ENCODE results near the gene FHAD1. TPM values are rescaled to one million over a fixed set of nuclear protein-coding genes. Genes with fewer than 3 reads are reported as not detected.
"Not testable (repeated sequence)": the region's sequence is repeated elsewhere in the genome, so short reads cannot be mapped to it uniquely, and the experiment has no call there.

Gene FHAD1
- total and polyA plus RNA-seq, 9 of the 15 experiments (the other 6 are each of a cell fraction or from before 2014, with no cell fraction given): 0.32 to 2.1 (median 1.5) TPM; not detected in 1

DNA sequence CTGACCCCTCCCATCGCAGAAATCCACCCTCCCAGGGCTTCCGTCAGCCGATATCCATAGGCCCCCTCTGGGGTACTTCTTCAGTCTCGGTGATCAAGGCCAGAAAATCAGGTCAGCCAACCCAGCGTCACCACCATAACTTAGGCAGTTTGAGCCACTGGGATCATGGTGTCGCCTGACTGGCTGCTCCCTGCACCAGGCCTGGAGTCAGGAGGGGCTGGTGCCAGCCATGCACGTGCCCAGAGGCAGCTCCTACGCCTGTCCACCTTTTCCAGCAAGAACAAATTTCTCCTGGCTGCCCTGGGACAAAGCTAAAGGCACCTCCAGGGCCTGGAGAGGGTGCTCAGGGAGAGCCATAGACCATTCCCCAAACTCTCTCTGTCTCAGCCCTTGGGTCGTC lies 186.4 kb downstream of the FHAD1 start:
- POLR2A ChIA-PET: no interaction called here
- intact Hi-C loops (cut with micrococcal nuclease): loop anchor here (10.0 kb wide), 1 partner anchor 279 kb away; the partner anchor contains the start of gene TMEM51
- FAIRE-seq: no peak

DNA sequence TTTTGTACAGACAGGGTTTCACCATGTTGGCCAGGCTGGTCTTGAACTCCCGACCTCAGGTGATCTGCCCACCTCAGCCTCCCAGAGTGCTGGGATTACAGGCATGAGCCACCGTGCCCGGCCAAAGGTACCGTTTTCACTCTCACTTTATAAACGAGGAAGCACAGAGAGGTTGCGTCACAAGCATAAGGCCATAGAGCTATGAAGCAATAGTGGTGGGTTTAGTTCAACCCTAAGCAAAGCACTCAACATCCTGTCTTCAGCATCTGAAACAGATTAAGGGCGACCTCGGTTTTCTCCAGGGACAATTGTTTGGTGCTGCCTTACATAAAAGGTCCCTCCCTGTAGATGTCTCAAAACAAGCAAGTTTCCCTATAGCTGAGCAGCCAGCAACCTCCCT lies 187.7 kb downstream of the FHAD1 start:
- H4K20me1 ChIP-seq (replicated peaks; ENCODE audit: control insufficient read depth, insufficient read depth, low read length); H3K79me2 ChIP-seq (ENCODE audit: control insufficient read depth, insufficient read depth, low read length); DNase-seq (ENCODE audit: extremely low read depth in 1 of 4, low spot score in 3 of 4); ATAC-seq; H3K9ac ChIP-seq (ENCODE audit: insufficient read depth in 1 of 2, low read depth in 2 of 2, low read length in 2 of 2); H2AFZ ChIP-seq (ENCODE audit: low read depth, low read length); H3K36me3 ChIP-seq (ENCODE audit: control insufficient read depth, insufficient read depth, low read length); H3K9me3 ChIP-seq (replicated peaks; ENCODE audit: control insufficient read depth, insufficient read depth, low read depth, low read length); H3K27ac ChIP-seq (ENCODE audit: extremely low read depth, low read depth, low read length); H3K9me1 ChIP-seq (ENCODE audit: control insufficient read depth, insufficient read depth, low read length); H3K4me2 ChIP-seq (ENCODE audit: insufficient read depth, low read length); FAIRE-seq; H3K4me3 ChIP-seq; CTCF ChIA-PET (ENCODE audit: low intra/inter-chr PET ratio); BruUV-seq (replicated peaks); H3K27me3 ChIP-seq (ENCODE audit: control insufficient read depth in 2 of 2, insufficient read depth in 2 of 2, low read length in 2 of 2): not testable (repeated sequence)
- WGBS (ENCODE audit: insufficient coverage, low coverage, missing lambda C conversion rate): 19% methylated on average over 8 of the region's 8 CpGs
- in situ Hi-C loops (cut with MboI) (loop anchor here (5.0 kb wide), 1 partner anchor 282 kb away; the partner anchor contains the start of gene TMEM51), intact Hi-C loops (cut with micrococcal nuclease) (loop anchor here (10.0 kb wide), 1 partner anchor 280 kb away; the partner anchor contains the start of gene TMEM51)
- peak; percentile 47; the same call in 1 of the 2 replicates for TF ChIP-seq CEBPG (CRISPR knock-in tag; IDR thresholded peaks at IDR 0.05)
- TF ChIP-seq CEBPG (tag; conservative IDR thresholded peaks at IDR 0.05 in 1 of 2, IDR thresholded peaks at IDR 0.05 in 1 of 2): peak; percentile 54 to 81; a peak in 3 of 4 replicates
- peak; percentile 95 for TF ChIP-seq CEBPB (tag; IDR thresholded peaks at IDR 0.05)
- POLR2A ChIA-PET: interaction anchor here (0.5 to 0.8 kb wide), 3 partner anchors 22 to 125 kb away, joined by 3 read pairs; no protein-coding TSS in a partner anchor
- peaks cover 4 to 15% of the 10 kb centered on the region in 2 experiments; a peak in 3 of 5 replicates for H3K4me1 ChIP-seq (replicated peaks in 1 of 2; ENCODE audit: control insufficient read depth in 2 of 2, insufficient read depth in 2 of 2, low read length in 2 of 2)

More for the DNA sequence above, 186.4 kb downstream of the FHAD1 start:
- peaks cover 12% of the 10 kb centered on the region; the same call in 1 of the 3 replicates for H3K36me3 ChIP-seq (ENCODE audit: control insufficient read depth, insufficient read depth, low read length)
- TF ChIP-seq ARID1B (IDR thresholded peaks at IDR 0.05) (no peak), CREM (IDR thresholded peaks at IDR 0.05; ENCODE audit: low read depth) (no peak), CEBPB (tag; IDR thresholded peaks at IDR 0.05) (no peak), YY1 (IDR thresholded peaks at IDR 0.05; ENCODE audit: borderline replicate concordance in 1 of 3, control insufficient read depth in 1 of 3, extremely low read depth in 1 of 3, insufficient read depth in 3 of 3, insufficient read length in 1 of 3, insufficient replicate concordance in 2 of 3, low read depth in 1 of 3, low read length in 2 of 3) (no peak), POLR3A (IDR thresholded peaks at IDR 0.05; ENCODE audit: borderline replicate concordance, extremely low read depth, insufficient read depth, insufficient read length) (peak; percentile 6), TBP (optimal IDR thresholded peaks at IDR 0.05; ENCODE audit: low read depth, low read length) (no peak), GTF2E2 (tag; IDR thresholded peaks at IDR 0.05) (0 out of 2 replicates have a peak, but pooled peaks have one; percentile 31), ZNF57 (CRISPR knock-in tag; IDR thresholded peaks at IDR 0.05) (no peak), ZNF431 (CRISPR knock-in tag; IDR thresholded peaks at IDR 0.05) (no peak)
- no peak overlapping the region for H3K4me2 ChIP-seq (ENCODE audit: insufficient read depth, low read length)
- 48% methylated on average over 9 of the region's 9 CpGs for WGBS (ENCODE audit: insufficient coverage, low coverage, missing lambda C conversion rate)
- DNase-seq (ENCODE audit: extremely low read depth in 1 of 4, low spot score in 3 of 4) (no peak), ATAC-seq (no peak)
- H2AFZ ChIP-seq (ENCODE audit: low read depth, low read length): no peak overlapping the region
- no peaks in the 10 kb centered on the region for H3K9me1 ChIP-seq (ENCODE audit: control insufficient read depth, insufficient read depth, low read length)
- H3K79me2 ChIP-seq (ENCODE audit: control insufficient read depth, insufficient read depth, low read length): no peaks in the 10 kb centered on the region
- in situ Hi-C loops (cut with MboI): loop anchor here (5.0 kb wide), 1 partner anchor 281 kb away; the partner anchor contains the start of gene TMEM51
- H3K4me3 ChIP-seq: no peak overlapping the region
- no peaks in the 10 kb centered on the region for H3K9me3 ChIP-seq (replicated peaks; ENCODE audit: control insufficient read depth, insufficient read depth, low read depth, low read length)
- no peak overlapping the region for H3K27ac ChIP-seq (ENCODE audit: extremely low read depth, low read depth, low read length)
- CTCF ChIA-PET (ENCODE audit: low intra/inter-chr PET ratio): interaction anchor here (0.6 to 2.9 kb wide), 3 partner anchors 68 to 110 kb away, joined by 4 to 11 read pairs (median 4); no protein-coding TSS in a partner anchor
- H3K9ac ChIP-seq (ENCODE audit: insufficient read depth in 1 of 2, low read depth in 2 of 2, low read length in 2 of 2): peak overlapping the region in 1 of 2 experiments; percentile 53; a peak in 1 of 4 replicates
- H3K4me1 ChIP-seq (replicated peaks in 1 of 2; ENCODE audit: control insufficient read depth in 2 of 2, insufficient read depth in 2 of 2, low read length in 2 of 2): peaks cover 4 to 26% of the 10 kb centered on the region in 2 experiments; a peak in 3 of 5 replicates
- no TSS peak for BruUV-seq (replicated peaks)
- peaks cover 8% of the 10 kb centered on the region; the same call in 1 of the 2 replicates for H4K20me1 ChIP-seq (replicated peaks; ENCODE audit: control insufficient read depth, insufficient read depth, low read length)
- no peaks in the 10 kb centered on the region for H3K27me3 ChIP-seq (ENCODE audit: control insufficient read depth in 2 of 2, insufficient read depth in 2 of 2, low read length in 2 of 2)

All from K562 (cell line).